HT-29 (cell line): ENCODE data around the gene LSP1. TPM values are rescaled to one million over a fixed set of nuclear protein-coding genes. Genes with fewer than 3 reads are reported as not detected.
"Not testable (repeated sequence)": the region's sequence is repeated elsewhere in the genome, so short reads cannot be mapped to it uniquely, and the experiment has no call there.

Experiments
- DNase-seq: peaks from one replicate; pipeline ENCODE4 v3.0.0-alpha.2; 2015; ENCODE audit warnings: low spot score
- total RNA-seq: library from RNA; depleted of rRNA; stranded (reverse); fragments of >200 nt; shearing (Covaris generic); gene quantifications from 2 replicates; pipeline ENCODE4 v1.2.3, GENCODE V29; 2014

The LSP1 gene
- total RNA-seq, 1 experiment from 2014 or later = 0.05 TPM

DNA sequence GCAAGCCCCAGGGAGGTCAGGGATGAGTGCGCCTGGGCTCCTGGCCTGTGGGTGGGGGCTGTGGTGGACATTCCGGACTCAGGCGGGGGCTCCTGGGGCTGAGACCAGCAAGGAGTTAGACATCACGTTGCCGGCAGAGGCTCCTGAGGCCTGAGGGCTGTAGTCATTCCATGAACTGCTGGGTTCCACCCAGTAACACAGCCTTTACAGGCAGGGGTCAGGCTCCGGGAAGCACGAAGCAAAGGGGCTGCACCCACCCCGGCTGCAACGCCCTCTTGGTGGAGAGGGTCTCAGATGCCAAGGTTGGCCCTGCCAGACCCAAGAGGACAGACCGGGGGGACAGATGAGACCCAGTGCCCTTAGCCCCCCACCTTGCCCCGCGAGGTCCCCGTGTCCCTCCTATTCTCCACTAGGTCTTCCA is 75.6 kb downstream of the LSP1 start:
- no peak for DNase-seq

GRCh38 chr11:1928891-1929541 is 76.1 kb downstream of the LSP1 start:
- no peak for DNase-seq

GRCh38 chr11:1929621-1930461 is 77.0 kb downstream of the LSP1 start:
- DNase-seq = no peak

DNA sequence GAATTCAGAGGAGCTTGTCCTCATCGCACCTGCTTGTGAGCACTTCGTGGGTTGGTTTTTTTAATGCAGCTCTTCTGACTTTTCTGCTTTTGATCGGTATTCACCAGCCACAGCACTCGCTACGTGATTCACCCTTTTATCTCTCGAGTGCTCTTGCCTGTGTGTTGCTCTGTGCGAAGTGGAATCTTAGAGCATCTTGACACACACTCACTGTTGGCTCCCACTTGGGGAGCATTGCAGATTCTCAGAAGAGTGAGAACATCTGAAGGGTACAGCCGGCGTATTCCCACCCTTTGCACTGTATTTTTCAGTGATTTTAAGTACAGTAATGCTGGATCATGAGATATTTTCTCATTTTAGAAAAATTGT is 77.6 kb downstream of the LSP1 start:
- no peak for DNase-seq

- DNase-seq = no peak
These were observed 78.6 kb downstream of the LSP1 start for GRCh38 chr11:1931341-1932104.

GRCh38 chr11:1932105-1932480 is 79.2 kb downstream of the LSP1 start:
- DNase-seq = no peak

DNA sequence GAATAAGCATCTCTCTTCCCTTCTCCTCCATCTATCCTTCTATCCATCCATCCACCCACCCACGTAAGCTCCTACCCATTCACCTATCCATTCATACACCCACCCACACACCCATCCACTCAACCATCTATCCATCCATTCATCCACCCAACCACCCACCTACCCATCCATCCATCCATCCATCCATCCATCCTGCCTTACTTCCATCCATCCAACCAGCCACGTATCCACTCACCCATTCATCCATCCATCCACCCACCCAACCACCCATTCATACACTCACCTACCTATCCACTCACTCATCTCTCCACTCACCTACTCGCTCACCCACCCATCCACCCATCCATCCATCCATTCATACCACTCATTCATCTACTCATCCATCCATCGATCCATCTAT is 79.8 kb downstream of the LSP1 start:
- DNase-seq = no peak

GRCh38 chr11:1933416-1934334 is 80.8 kb downstream of the LSP1 start:
- DNase-seq = no peak

DNA sequence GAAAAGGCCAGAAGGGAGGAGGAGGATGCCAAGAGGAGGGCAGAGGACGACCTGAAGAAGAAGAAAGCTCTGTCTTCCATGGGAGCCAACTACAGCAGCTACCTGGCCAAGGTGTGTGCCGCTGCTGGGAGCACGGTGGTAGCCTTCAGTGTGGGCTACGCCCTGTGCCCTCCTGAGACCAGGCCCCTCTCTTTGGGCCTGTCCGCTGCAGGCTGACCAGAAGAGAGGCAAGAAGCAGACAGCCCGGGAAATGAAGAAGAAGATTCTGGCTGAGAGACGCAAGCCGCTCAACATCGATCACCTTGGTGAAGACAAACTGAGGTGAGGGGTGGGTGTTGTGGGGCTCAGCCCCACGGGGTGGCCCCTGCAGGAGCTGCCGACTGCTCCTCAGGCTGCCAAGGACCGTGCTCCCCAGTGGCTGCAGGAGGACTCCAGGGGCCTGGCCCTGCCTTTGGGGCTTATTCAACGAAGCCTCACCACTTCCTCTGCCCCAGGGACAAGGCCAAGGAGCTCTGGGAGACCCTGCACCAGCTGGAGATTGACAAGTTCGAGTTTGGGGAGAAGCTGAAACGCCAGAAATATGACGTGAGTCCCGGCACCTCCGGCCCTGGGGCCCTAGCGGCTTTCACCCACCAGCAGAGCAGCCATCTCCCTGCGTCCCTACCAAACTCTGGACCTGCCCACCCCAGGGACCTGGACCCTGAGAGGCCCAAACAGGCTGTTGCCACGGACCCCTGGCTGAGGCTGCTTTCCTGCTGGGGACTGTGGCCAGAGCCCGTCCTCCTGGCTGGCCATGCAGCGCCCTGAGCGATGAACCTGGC is 81.7 kb downstream of the LSP1 start:
- DNase-seq = no peak

DNA sequence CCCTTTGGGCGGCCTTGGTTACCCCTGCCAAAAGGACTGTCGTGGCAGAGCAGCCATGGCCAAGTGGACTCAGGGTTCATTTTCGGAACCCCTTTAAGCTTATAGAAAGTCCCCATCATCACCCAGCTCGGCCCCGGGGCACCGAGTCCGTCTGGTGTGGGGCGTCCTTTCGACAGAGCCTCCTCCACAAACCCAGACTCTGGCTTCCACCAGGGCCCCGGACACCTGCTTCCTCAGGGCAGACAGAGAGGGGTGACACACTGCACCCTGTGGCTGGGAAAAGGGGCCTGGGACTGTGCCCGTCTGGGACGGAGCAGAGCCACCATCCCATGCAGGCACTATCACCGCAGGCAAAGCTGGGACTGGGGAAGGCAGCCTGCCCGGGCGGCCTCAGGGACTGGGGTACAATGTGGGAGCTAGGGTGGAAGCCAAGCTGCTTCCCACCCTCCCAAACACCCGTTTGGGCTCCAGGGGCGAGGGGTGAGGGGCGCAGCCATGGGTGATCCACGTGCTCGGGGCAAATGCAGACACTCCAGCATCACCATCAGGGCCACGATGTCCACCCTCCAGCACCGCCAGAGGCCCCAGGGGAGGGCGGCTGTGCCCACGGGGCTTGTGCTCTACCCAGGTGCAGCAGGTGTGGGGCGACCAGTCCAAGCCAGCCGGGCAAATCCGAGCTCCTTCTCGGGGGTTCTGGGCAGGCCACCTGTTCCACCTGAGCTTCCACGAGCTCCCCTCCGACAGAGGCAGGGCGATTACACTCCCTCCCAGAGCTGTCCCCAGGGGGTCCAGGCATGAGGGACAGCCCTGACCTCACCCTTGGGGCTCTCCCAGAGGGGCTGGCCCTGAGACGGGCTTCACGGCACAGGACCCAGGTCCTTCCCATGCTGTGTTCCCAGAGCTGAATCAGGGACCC is 82.5 kb downstream of the LSP1 start:
- DNase-seq = no peak

- DNase-seq = no peak
These were observed 83.3 kb downstream of the LSP1 start for GRCh38 chr11:1936072-1936780.

GRCh38 chr11:1936781-1937615 is 84.1 kb downstream of the LSP1 start:
- no peak for DNase-seq

GRCh38 chr11:1937616-1938342 is 84.9 kb downstream of the LSP1 start:
- no peak for DNase-seq

GRCh38 chr11:1938343-1939005 is 85.6 kb downstream of the LSP1 start:
- no peak for DNase-seq

GRCh38 chr11:1939006-1939625 is 86.2 kb downstream of the LSP1 start:
- no peak for DNase-seq

DNA sequence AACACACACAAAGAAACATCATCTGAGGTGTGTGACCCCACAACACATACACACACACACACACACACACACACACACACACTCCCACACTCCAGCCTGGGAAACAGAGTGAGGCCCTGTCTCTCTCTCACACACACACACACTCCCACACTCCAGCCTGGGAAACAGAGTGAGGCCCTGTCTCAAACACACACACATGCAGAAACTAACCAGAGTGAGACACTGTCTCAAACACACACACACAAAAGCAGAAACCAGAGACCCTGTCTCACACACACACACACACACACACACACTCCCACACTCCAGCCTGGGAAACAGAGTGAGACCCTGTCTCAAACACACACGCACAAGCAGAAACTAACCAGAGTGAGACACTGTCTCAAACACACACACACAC is 86.9 kb downstream of the LSP1 start:
- not testable (repeated sequence) for DNase-seq
